H1 (cell line): ENCODE data around the gene DPM2. TPM values are rescaled to one million over a fixed set of nuclear protein-coding genes. Genes with fewer than 3 reads are reported as not detected.

ENCODE experiments used
- CTCF ChIA-PET: fragments of 300-600 bp; sonication (Branson Sonifier 250); formaldehyde crosslinking; loops from one replicate; lab custom pipeline; 2021; ENCODE audit not compliant: partially characterized antibody; lab: Charles Lee
- POLR2A ChIA-PET: fragments of 300-600 bp; sonication (Branson Sonifier 250); formaldehyde crosslinking; loops from one replicate; lab custom pipeline; 2021; ENCODE audit warnings: inconsistent platforms; ENCODE audit not compliant: partially characterized antibody; lab: Charles Lee
- DNase-seq, 2 experiments: peaks; one replicate each; pipeline versions ENCODE4 v3.0.0 to v3.0.0-alpha.2; 2010 to 2022; ENCODE audit warnings: low spot score in 2 of 2, low read depth in 1 of 2, mixed read lengths in 1 of 2
- FAIRE-seq: peaks from 2 replicates; lab custom pipeline; 2011; peaks lifted over from hg19 to GRCh38; lab: Jason Lieb, UNC
- H2AFZ ChIP-seq: 2 replicates; pipeline ENCODE4 v1.8.1; 2012; ENCODE audit warnings: low read length, inconsistent platforms
- H2AK5ac ChIP-seq: 2 replicates; pipeline ENCODE4 v1.6.1; 2013; ENCODE audit warnings: low read depth, low read length
- H2BK120ac ChIP-seq: replicated peaks from 2 replicates; pipeline ENCODE3; 2013; ENCODE audit warnings: low read depth, low read length, inconsistent platforms
- H2BK12ac ChIP-seq: 2 replicates; pipeline ENCODE4 v1.6.1; 2013; ENCODE audit warnings: low read depth, low read length
- H2BK15ac ChIP-seq: 2 replicates; pipeline ENCODE4 v1.6.1; 2013; ENCODE audit warnings: low read length
- H2BK20ac ChIP-seq: 2 replicates; pipeline ENCODE4 v1.6.1; 2013; ENCODE audit warnings: low read length
- H2BK5ac ChIP-seq: 2 replicates; pipeline ENCODE4 v1.6.1; 2013; ENCODE audit warnings: low read depth, low read length
- H3K14ac ChIP-seq: 2 replicates; pipeline ENCODE4 v1.6.1; 2013; ENCODE audit warnings: inconsistent platforms; ENCODE audit not compliant: insufficient read length
- H3K18ac ChIP-seq: 2 replicates; pipeline ENCODE4 v1.6.1; 2013; ENCODE audit warnings: low read length; ENCODE audit errors: extremely low read depth
- H3K23ac ChIP-seq: 2 replicates; pipeline ENCODE4 v1.6.1; 2013; ENCODE audit warnings: inconsistent platforms; ENCODE audit not compliant: insufficient read length
- H3K23me2 ChIP-seq: 2 replicates; pipeline ENCODE4 v1.6.1; 2013; ENCODE audit warnings: low read depth, low read length
- H3K27ac ChIP-seq: 2 replicates; pipeline ENCODE4 v1.6.1; 2011; ENCODE audit warnings: low read depth, low read length, inconsistent platforms
- H3K27me3 ChIP-seq, 4 experiments: replicated peaks in 1 of 4; 1 replicate in 1 of 4; 2 replicates in 3 of 4; pipeline versions ENCODE4 v1.6.1 to v1.8.1; 2011 to 2013; ENCODE audit warnings: low read length in 3 of 4, mild to moderate bottlenecking in 3 of 4, inconsistent platforms in 2 of 4, mixed read lengths in 2 of 4, moderate library complexity in 1 of 4; ENCODE audit not compliant: control insufficient read depth in 3 of 4, insufficient read depth in 3 of 4; ENCODE audit errors: extremely low read depth in 1 of 4
- H3K36me3 ChIP-seq, 4 experiments: 2 replicates each; pipeline versions ENCODE4 v1.6.1 to v1.8.1; 2011 to 2013; ENCODE audit warnings: mild to moderate bottlenecking in 4 of 4, low read length in 3 of 4, moderate library complexity in 2 of 4, control low read depth in 1 of 4, inconsistent platforms in 1 of 4; ENCODE audit not compliant: insufficient read depth in 4 of 4, control insufficient read depth in 2 of 4
- H3K4ac ChIP-seq: replicated peaks from 2 replicates; pipeline ENCODE3; 2013; ENCODE audit warnings: low read length, low read depth, mixed read lengths, inconsistent platforms; ENCODE audit not compliant: insufficient read length
- H3K4me1 ChIP-seq, 4 experiments: replicated peaks in 1 of 4; 1 replicate in 1 of 4; 2 replicates in 3 of 4; pipeline versions ENCODE4 v1.6.1 to v1.8.1; 2011 to 2013; ENCODE audit warnings: low read length in 3 of 4, inconsistent platforms in 2 of 4, mixed read lengths in 1 of 4; ENCODE audit not compliant: insufficient read depth in 4 of 4, control insufficient read depth in 3 of 4
- H3K4me2 ChIP-seq, 2 experiments: 2 replicates each; pipeline versions ENCODE4 v1.6.1 to v1.8.1; 2011 to 2013; ENCODE audit warnings: low read depth in 2 of 2, low read length in 2 of 2, control low read depth in 1 of 2, inconsistent platforms in 1 of 2, mild to moderate bottlenecking in 1 of 2; ENCODE audit not compliant: insufficient read depth in 1 of 2
- H3K4me3 ChIP-seq, 4 experiments: fragments of 200-600, 300-600 bp in 1 of 4; sonication (generic), shearing (Covaris generic), sonication (Bioruptor Twin) in 1 of 4; 2 replicates each; pipeline versions ENCODE4 v1.5.1 to v1.8.1; 2011 to 2016; ENCODE audit warnings: low read length in 4 of 4, low read depth in 3 of 4, control low read depth in 2 of 4, inconsistent platforms in 2 of 4, mild to moderate bottlenecking in 2 of 4, mixed read lengths in 1 of 4, moderate library complexity in 1 of 4; ENCODE audit not compliant: insufficient read depth in 2 of 4; ENCODE audit errors: extremely low read depth in 1 of 4
- H3K56ac ChIP-seq: replicated peaks from 2 replicates; pipeline ENCODE3; 2013; ENCODE audit warnings: low read depth, mild to moderate bottlenecking, mixed read lengths, low read length, inconsistent platforms; ENCODE audit not compliant: insufficient read length
- H3K79me1 ChIP-seq: 2 replicates; pipeline ENCODE4 v1.6.1; 2013; ENCODE audit warnings: low read depth, low read length, control low read depth
- H3K79me2 ChIP-seq, 2 experiments: 2 replicates each; pipeline versions ENCODE4 v1.6.1 to v1.8.1; 2012 to 2013; ENCODE audit warnings: low read length in 2 of 2, mild to moderate bottlenecking in 2 of 2, inconsistent platforms in 1 of 2; ENCODE audit not compliant: insufficient read depth in 2 of 2, control insufficient read depth in 1 of 2
- H3K9ac ChIP-seq, 4 experiments: replicated peaks in 1 of 4; 1 replicate in 1 of 4; 2 replicates in 3 of 4; pipeline versions ENCODE4 v1.6.1 to v1.8.1; 2011 to 2013; ENCODE audit warnings: low read depth in 3 of 4, low read length in 3 of 4, control low read depth in 2 of 4, mild to moderate bottlenecking in 2 of 4, moderate library complexity in 2 of 4, inconsistent platforms in 1 of 4; ENCODE audit errors: extremely low read depth in 1 of 4
- H3K9me3 ChIP-seq, 2 experiments: 2 replicates each; pipeline versions ENCODE4 v1.6.1 to v1.8.1; 2012 to 2013; ENCODE audit warnings: mild to moderate bottlenecking in 2 of 2, moderate library complexity in 2 of 2, control low read depth in 1 of 2, inconsistent platforms in 1 of 2, low read depth in 1 of 2, low read length in 1 of 2, mixed read lengths in 1 of 2; ENCODE audit not compliant: insufficient read depth in 2 of 2
- H4K20me1 ChIP-seq, 2 experiments: replicated peaks in 1 of 2; 2 replicates each; pipeline versions ENCODE3 to v1.8.1; 2011 to 2013; ENCODE audit warnings: inconsistent platforms in 2 of 2, low read length in 2 of 2, mild to moderate bottlenecking in 1 of 2; ENCODE audit not compliant: insufficient read depth in 2 of 2, control insufficient read depth in 1 of 2
- H4K5ac ChIP-seq: 2 replicates; pipeline ENCODE4 v1.6.1; 2013; ENCODE audit warnings: low read length, low read depth, mixed read lengths, inconsistent platforms; ENCODE audit not compliant: insufficient read length
- H4K8ac ChIP-seq: 2 replicates; pipeline ENCODE4 v1.8.0; 2013; ENCODE audit warnings: mild to moderate bottlenecking, moderate library complexity, low read length, inconsistent platforms; ENCODE audit not compliant: insufficient read depth; ENCODE audit errors: extremely low read depth
- H4K91ac ChIP-seq: replicated peaks from 2 replicates; pipeline ENCODE3; 2013; ENCODE audit warnings: low read length, mixed read lengths, inconsistent platforms; ENCODE audit not compliant: insufficient read length
- BACH1 ChIP-seq: IDR thresholded peaks from 2 replicates; pipeline ENCODE4 v1.6.1; 2012; ENCODE audit warnings: low read length, improper control_type of control experiment
- CBX5 ChIP-seq: fragments of 300-800, 300-1000 bp; sonication (generic); IDR thresholded peaks from 2 replicates; pipeline ENCODE4 v1.7.1; 2016; ENCODE audit warnings: antibody characterized with exemption, low read length, low read depth
- CHD1 ChIP-seq: IDR thresholded peaks from 2 replicates; pipeline ENCODE4 v1.6.1; 2012; ENCODE audit warnings: low read depth, low read length, improper control_type of control experiment
- CTBP2 ChIP-seq: IDR thresholded peaks from 2 replicates; pipeline ENCODE4 v1.7.0; 2011; ENCODE audit warnings: borderline replicate concordance, mild to moderate bottlenecking, moderate library complexity, mixed read lengths, low read length; ENCODE audit not compliant: insufficient read depth, insufficient read length
- EGR1 ChIP-seq: IDR thresholded peaks from 2 replicates; pipeline ENCODE4 v1.6.1; 2011; ENCODE audit warnings: low read depth, low read length, borderline replicate concordance
- KDM1A ChIP-seq: fragments of 200-600, 300-600 bp; sonication (generic); IDR thresholded peaks from 2 replicates; pipeline ENCODE4 v1.7.1; 2016; ENCODE audit warnings: mild to moderate bottlenecking, low read length, borderline replicate concordance
- POLR2A ChIP-seq, 2 experiments: IDR thresholded peaks; 1 replicate in 1 of 2; 2 replicates in 1 of 2; pipeline ENCODE4 v1.6.1; 2011; ENCODE audit warnings: low read depth in 2 of 2, low read length in 2 of 2, mild to moderate bottlenecking in 2 of 2; ENCODE audit errors: control extremely low read depth in 1 of 2
- TAF1 ChIP-seq: IDR thresholded peaks from 2 replicates; pipeline ENCODE4 v1.6.1; 2011; ENCODE audit warnings: mild to moderate bottlenecking, low read depth, low read length
- WGBS, 2 experiments: shearing (Covaris generic) in 1 of 2; methylation state at CpG; one replicate each; pipeline versions ENCODE4 v1.1.6 to v1.1.7; 2013 to 2015; ENCODE audit warnings: low lambda C conversion rate in 2 of 2, mixed read lengths in 2 of 2, inconsistent platforms in 1 of 2, low coverage in 1 of 2, missing lambda C conversion rate in 1 of 2; ENCODE audit not compliant: insufficient replicate concordance in 2 of 2, insufficient coverage in 1 of 2, insufficient read length in 1 of 2; ENCODE audit errors: extremely low coverage in 1 of 2, missing lambda C conversion rate in 1 of 2; 5-methylcytosine and 5-hydroxymethylcytosine counted together
- polyA plus RNA-seq, 7 experiments: library from polyadenylated mRNA; depleted of rRNA in 3 of 7; stranded (reverse) in 5 of 7; unstranded in 2 of 7; fragments of >200 nt in 5 of 7; fragments of 200-250 nt in 2 of 7; gene quantifications; 1 replicate in 5 of 7; 2 replicates in 1 of 7; 4 replicates in 1 of 7; pipeline versions ENCODE4 v1.2.1 to v1.2.3, GENCODE V29; 2011 to 2013; ENCODE audit warnings: missing spikeins in 2 of 7, mixed read lengths in 2 of 7
- total RNA-seq: library from RNA; stranded (reverse); fragmentation: NEBNext Ultra II Directional; extraction: Animal tissue kit (Norgen Biotek cat#: 25700); gene quantifications from 2 replicates; pipeline ENCODE4 v1.2.1, GENCODE V29; 2021
- TF ChIP-seq, protein P1 (sequence below): IDR thresholded peaks from 2 replicates; pipeline ENCODE4 v1.6.1; 2011; ENCODE audit warnings: low read depth, mild to moderate bottlenecking, low read length; ENCODE audit not compliant: insufficient read depth

Gene DPM2
- total and polyA plus RNA-seq, 2 of the 8 experiments (the other 6 are each of a cell fraction or from before 2014, with no cell fraction given) = 45.4 to 95.4 TPM

DNA sequence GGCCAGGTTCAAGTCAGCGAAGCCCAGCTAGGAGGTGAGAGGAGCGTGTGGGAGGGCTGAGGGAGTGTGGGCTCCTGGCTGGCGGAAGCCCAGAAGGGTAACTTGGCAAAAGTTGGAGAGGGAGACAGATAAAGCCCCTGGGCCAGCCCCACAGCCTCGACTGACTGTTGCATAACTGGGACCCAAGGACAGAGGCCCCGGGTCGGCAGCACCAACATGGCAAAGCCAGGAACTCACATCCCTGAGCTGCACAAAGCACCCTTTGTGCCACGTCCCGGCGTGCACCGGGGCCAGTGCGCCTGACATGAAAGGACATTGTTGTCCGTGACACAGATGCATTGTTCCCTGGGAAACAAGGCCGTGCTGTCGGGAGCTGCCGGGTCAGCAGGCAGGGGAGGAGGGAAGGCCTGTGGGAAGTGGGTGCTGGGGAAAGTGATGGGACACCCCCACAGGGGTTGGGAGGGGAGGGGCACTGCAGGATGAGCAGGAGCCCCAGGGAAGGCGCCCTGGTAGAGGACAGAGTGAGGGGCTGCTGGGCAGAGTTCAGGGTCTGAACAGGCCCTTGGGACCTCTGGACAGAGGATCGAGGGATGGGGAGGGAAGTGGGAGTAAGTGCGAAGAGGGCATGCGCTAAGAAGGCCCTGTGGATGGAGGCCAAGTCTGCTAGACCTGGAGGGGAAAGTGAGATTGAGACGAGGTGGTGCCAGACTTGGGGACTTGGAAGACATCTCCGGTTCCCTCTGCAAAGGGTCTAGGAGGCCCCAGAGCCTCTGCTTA lies 13.0 kb upstream of the DPM2 start:
- Histone ChIP-seq H3K4me3 (no peak overlapping the region), H3K79me2 (peaks cover 0 to 40% of the 10 kb centered on the region in 2 experiments; a peak in 2 of 4 replicates), H3K27ac (no peak overlapping the region), H2AK5ac (no peak overlapping the region), H3K36me3 (peaks cover 0 to 2% (median 0%) of the 10 kb centered on the region in 4 experiments; a peak in 3 of 8 replicates), H3K4me2 (no peak overlapping the region), H2BK20ac (no peak overlapping the region), H3K4me1 (peaks cover 0 to 8% (median 4%) of the 10 kb centered on the region in 4 experiments; a peak in 4 of 7 replicates), H3K56ac (no peak overlapping the region), H4K20me1 (peaks cover 23 to 30% of the 10 kb centered on the region in 2 experiments), H4K5ac (no peak overlapping the region), H2BK120ac (no peak overlapping the region), H3K18ac (no peak overlapping the region), H3K79me1 (peaks cover 17% of the 10 kb centered on the region), H3K9ac (no peak overlapping the region; a peak in 1 of 7 replicates), H2AFZ (no peak overlapping the region), H4K91ac (no peak overlapping the region), H3K9me3 (no peaks in the 10 kb centered on the region), H3K23ac (no peak overlapping the region), H3K14ac (no peak overlapping the region), H2BK15ac (no peak overlapping the region), H2BK5ac (peak overlapping the region; percentile 60), H4K8ac (no peak overlapping the region), H3K27me3 (no peaks in the 10 kb centered on the region), H2BK12ac (no peak overlapping the region), H3K4ac (no peak overlapping the region), H3K23me2 (no peaks in the 10 kb centered on the region)
- CTCF ChIA-PET = interaction anchor here (2.9 to 35.5 kb wide), 3 partner anchors 9 to 167 kb away, joined by 11 to 825 read pairs (median 143); no protein-coding TSS in a partner anchor
- WGBS, 2 experiments = 92% methylated on average over 21 of the region's 21 CpGs; no CpG with 5 or more reads in 1 of the 2 experiments
- FAIRE-seq (no peak), DNase-seq (no peak)
- TF ChIP-seq CBX5 = no peak
- TF ChIP-seq KDM1A = no peak
- no peak for TF ChIP-seq BACH1
- no peak for TF ChIP-seq EGR1
- TF ChIP-seq TAF1 = no peak
- no peak for TF ChIP-seq CHD1
- TF ChIP-seq, protein P1, sequence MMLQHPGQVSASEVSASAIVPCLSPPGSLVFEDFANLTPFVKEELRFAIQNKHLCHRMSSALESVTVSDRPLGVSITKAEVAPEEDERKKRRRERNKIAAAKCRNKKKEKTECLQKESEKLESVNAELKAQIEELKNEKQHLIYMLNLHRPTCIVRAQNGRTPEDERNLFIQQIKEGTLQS = no peak
- TF ChIP-seq CTBP2 = no peak
- TF ChIP-seq POLR2A (IDR thresholded peaks at IDR 0.05; ENCODE audit: control extremely low read depth in 1 of 2, low read depth in 2 of 2, low read length in 2 of 2) = no peak
- POLR2A ChIA-PET = interaction anchor here (2.3 kb wide), 1 partner anchor 10 kb away, joined by 6 read pairs; no protein-coding TSS in a partner anchor
